Neuron (in vitro differentiated cells): Measurements from ENCODE around the gene RBBP9.
"Not testable (repeated sequence)": the region's sequence is repeated elsewhere in the genome, so short reads cannot be mapped to it uniquely, and the experiment has no call there.

Experiments
- H2AFZ ChIP-seq: one replicate; pipeline ENCODE4 v1.6.1; 2013; ENCODE audit warnings: low read depth, mild to moderate bottlenecking, inconsistent platforms, low read length, moderate library complexity
- H3K27me3 ChIP-seq: one replicate; pipeline ENCODE4 v1.6.1; 2013; ENCODE audit warnings: low read length; ENCODE audit not compliant: insufficient read depth
- H3K36me3 ChIP-seq: one replicate; pipeline ENCODE4 v1.6.1; 2013; ENCODE audit warnings: low read length; ENCODE audit not compliant: insufficient read depth
- H3K4me1 ChIP-seq: one replicate; pipeline ENCODE4 v1.6.1; 2013; ENCODE audit warnings: low read length; ENCODE audit not compliant: insufficient read depth
- H3K4me3 ChIP-seq: 2 replicates; pipeline ENCODE4 v1.5.1; 2013; ENCODE audit warnings: mild to moderate bottlenecking, low read length, moderate library complexity
- H3K9me3 ChIP-seq: one replicate; pipeline ENCODE4 v1.6.1; 2013; ENCODE audit warnings: low read length

The RBBP9 gene

GRCh38 chr20:18524646-18525045, 27.6 kb upstream of the RBBP9 start:
- peaks cover 54% of the 10 kb centered on the region for H3K36me3 ChIP-seq
- no peak overlapping the region for H3K4me3 ChIP-seq

GRCh38 chr20:18523066-18523465, 26.0 kb upstream of the RBBP9 start:
- H3K27me3 ChIP-seq, result no peaks in the 10 kb centered on the region
- no peaks in the 10 kb centered on the region for H3K9me3 ChIP-seq
- peaks cover 38% of the 10 kb centered on the region for H3K36me3 ChIP-seq
- H2AFZ ChIP-seq, result no peak overlapping the region
- no peak overlapping the region for H3K4me3 ChIP-seq
- H3K4me1 ChIP-seq, result no peaks in the 10 kb centered on the region

More at GRCh38 chr20:18524646-18525045, 27.6 kb upstream of the RBBP9 start:
- no peaks in the 10 kb centered on the region for H3K9me3 ChIP-seq
- H2AFZ ChIP-seq, result no peak overlapping the region
- H3K27me3 ChIP-seq, result no peaks in the 10 kb centered on the region
- H3K4me1 ChIP-seq, result no peaks in the 10 kb centered on the region

GRCh38 chr20:18522066-18522465, 25.0 kb upstream of the RBBP9 start:
- H3K4me1 ChIP-seq, H3K27me3 ChIP-seq, H2AFZ ChIP-seq, H3K4me3 ChIP-seq, H3K9me3 ChIP-seq: not testable (repeated sequence)
- peaks cover 30% of the 10 kb centered on the region for H3K36me3 ChIP-seq

GRCh38 chr20:18515973-18516372, 18.9 kb upstream of the RBBP9 start:
- Histone ChIP-seq H3K4me3 (no peak overlapping the region), H3K4me1 (no peaks in the 10 kb centered on the region), H3K9me3 (no peaks in the 10 kb centered on the region), H3K36me3 (peaks cover 40% of the 10 kb centered on the region), H2AFZ (no peak overlapping the region), H3K27me3 (no peaks in the 10 kb centered on the region)

- Histone ChIP-seq H3K9me3 (no peaks in the 10 kb centered on the region), H3K27me3 (no peaks in the 10 kb centered on the region), H2AFZ (no peak overlapping the region), H3K4me1 (no peaks in the 10 kb centered on the region), H3K36me3 (peaks cover 52% of the 10 kb centered on the region), H3K4me3 (no peak overlapping the region)
These were observed 17.1 kb upstream of the RBBP9 start for GRCh38 chr20:18514127-18514526.

GRCh38 chr20:18513208-18513607, 16.2 kb upstream of the RBBP9 start:
- no peak overlapping the region for H3K4me3 ChIP-seq
- no peaks in the 10 kb centered on the region for H3K9me3 ChIP-seq
- peaks cover 52% of the 10 kb centered on the region for H3K36me3 ChIP-seq
- H2AFZ ChIP-seq, result no peak overlapping the region
- no peaks in the 10 kb centered on the region for H3K4me1 ChIP-seq
- H3K27me3 ChIP-seq, result no peaks in the 10 kb centered on the region

- Histone ChIP-seq H3K36me3 (peaks cover 47% of the 10 kb centered on the region), H3K4me3 (no peak overlapping the region), H3K9me3 (no peaks in the 10 kb centered on the region), H3K4me1 (peaks cover 4% of the 10 kb centered on the region), H3K27me3 (no peaks in the 10 kb centered on the region), H2AFZ (no peak overlapping the region)
These were observed 14.5 kb upstream of the RBBP9 start for GRCh38 chr20:18511571-18511970.

GRCh38 chr20:18507218-18508191, 10.5 kb upstream of the RBBP9 start, which contains the start of gene SEC23B:
SEC23B (plus strand) TSS chr20:18507940; CDS start chr20:18510836, 2,896 bp downstream.
- Histone ChIP-seq H2AFZ (peak within 1 kb of the TSS; percentile 47), H3K36me3 (peaks cover 23% of the 10 kb centered on the region), H3K4me3 (peak within 1 kb of the TSS; percentile 72), H3K9me3 (no peaks in the 10 kb centered on the region), H3K4me1 (peaks cover 5% of the 10 kb centered on the region), H3K27me3 (peaks cover 5% of the 10 kb centered on the region)

GRCh38 chr20:18506744-18507143, 9.7 kb upstream of the RBBP9 start:
- peaks cover 5% of the 10 kb centered on the region for H3K4me1 ChIP-seq
- H3K9me3 ChIP-seq, result peaks cover 3% of the 10 kb centered on the region
- H3K36me3 ChIP-seq, result peaks cover 17% of the 10 kb centered on the region
- peaks cover 10% of the 10 kb centered on the region for H3K27me3 ChIP-seq
- H3K4me3 ChIP-seq, result peak overlapping the region; percentile 72
- peak overlapping the region; percentile 47 for H2AFZ ChIP-seq

GRCh38 chr20:18504479-18505060, 7.5 kb upstream of the RBBP9 start:
- peaks cover under 1% of the 10 kb centered on the region for H3K36me3 ChIP-seq
- H3K9me3 ChIP-seq, result peaks cover 3% of the 10 kb centered on the region
- peaks cover 5% of the 10 kb centered on the region for H3K4me1 ChIP-seq
- H2AFZ ChIP-seq, result no peak overlapping the region
- H3K4me3 ChIP-seq, result no peak overlapping the region
- H3K27me3 ChIP-seq, result peaks cover 10% of the 10 kb centered on the region

GRCh38 chr20:18501672-18502071, 4.6 kb upstream of the RBBP9 start:
- not testable (repeated sequence) for H3K9me3 ChIP-seq, H3K4me3 ChIP-seq, H3K4me1 ChIP-seq, H3K27me3 ChIP-seq, H3K36me3 ChIP-seq, H2AFZ ChIP-seq

- H3K9me3 ChIP-seq, result peaks cover 3% of the 10 kb centered on the region
These were observed 578 bp upstream of the RBBP9 start for GRCh38 chr20:18497603-18498002.

GRCh38 chr20:18496042-18496441, 983 bp downstream of the RBBP9 start:
- Histone ChIP-seq H3K4me1 (peaks cover 14% of the 10 kb centered on the region), H3K9me3 (no peaks in the 10 kb centered on the region), H3K4me3 (peak overlapping the region; percentile 72), H3K36me3 (peaks cover 19% of the 10 kb centered on the region), H3K27me3 (no peaks in the 10 kb centered on the region), H2AFZ (peak overlapping the region; percentile 82)

More at GRCh38 chr20:18497603-18498002, 578 bp upstream of the RBBP9 start:
- peak overlapping the region; percentile 82 for H2AFZ ChIP-seq
- H3K4me1 ChIP-seq, result peaks cover 14% of the 10 kb centered on the region
- H3K4me3 ChIP-seq, result peak overlapping the region; percentile 72
- H3K36me3 ChIP-seq, result peaks cover 9% of the 10 kb centered on the region
- H3K27me3 ChIP-seq, result peaks cover 6% of the 10 kb centered on the region
